HG02840 (cell line): ENCODE measurements around the gene FFAR3.
"Not testable (repeated sequence)": the region's sequence is repeated elsewhere in the genome, so short reads cannot be mapped to it uniquely, and the experiment has no call there.

ENCODE experiments used
- ATAC-seq: cut with Tn5 transposase; IDR thresholded peaks from one replicate; pipeline ENCODE4 v1.9.1; 2021; ENCODE audit warnings: mild to moderate bottlenecking, moderate library complexity, moderate number of reproducible peaks; ENCODE audit not compliant: unreplicated experiment, low FRiP score

FFAR3 gene

GRCh38 chr19:35398570-35398969, 40.3 kb downstream of the FFAR3 start:
- ATAC-seq, result no peak

- ATAC-seq, result no peak
Observed at GRCh38 chr19:35399231-35399630, 41.0 kb downstream of the FFAR3 start.

GRCh38 chr19:35399948-35400772, 41.9 kb downstream of the FFAR3 start:
- no peak for ATAC-seq

GRCh38 chr19:35400773-35401100, 42.5 kb downstream of the FFAR3 start:
- ATAC-seq, result no peak

GRCh38 chr19:35401416-35401815, 43.2 kb downstream of the FFAR3 start:
- ATAC-seq, result not testable (repeated sequence)

GRCh38 chr19:35403116-35403760, 45.0 kb downstream of the FFAR3 start:
- ATAC-seq, result no peak

- peak; percentile 49 for ATAC-seq
Observed at GRCh38 chr19:35404879-35405622, 46.8 kb downstream of the FFAR3 start.

GRCh38 chr19:35407619-35408018, 49.4 kb downstream of the FFAR3 start:
- ATAC-seq, result no peak

- no peak for ATAC-seq
Observed at GRCh38 chr19:35408284-35409171, 50.3 kb downstream of the FFAR3 start.

- ATAC-seq, result no peak
Observed at GRCh38 chr19:35409191-35409590, 50.9 kb downstream of the FFAR3 start.
